K562 (cell line): Measurements from ENCODE around the gene UBE2B. TPM values are rescaled to one million over a fixed set of nuclear protein-coding genes. Genes with fewer than 3 reads are reported as not detected.
A peak's percentile ranks its signal among the peaks of the same experiment; 100 is the strongest.

Experiments
- ATAC-seq: fragments of 200-7000 bp; cut with Tn5 transposase; 3 replicates; pipeline ENCODE4 v1.9.1; 2020; ENCODE audit warnings: moderate library complexity
- BruUV-seq: library from RNA; stranded (reverse); fragments of 400-500 nt; replicated peaks from 2 replicates; lab custom pipeline; 2021; lab: Mats Ljungman, UMichigan
- CTCF ChIA-PET: fragments of 300-600 bp; formaldehyde crosslinking; extraction: SDS; loops from one replicate; lab custom pipeline; 2021; ENCODE audit warnings: low intra/inter-chr PET ratio; lab: Yijun Ruan, JAX
- POLR2A ChIA-PET: fragments of 300-600, 350-650 bp; sonication (Branson Sonifier 250); formaldehyde crosslinking; extraction: SDS; loops from one replicate; lab custom pipeline; 2021; ENCODE audit warnings: antibody characterized with exemption, inconsistent platforms; lab: Yijun Ruan, JAX
- DNase-seq, 4 experiments: peaks; one replicate each; pipeline versions ENCODE4 v3.0.0 to v3.0.0-alpha.2; 2011 to 2018; ENCODE audit warnings: low spot score in 3 of 4, mixed read lengths in 3 of 4; ENCODE audit errors: extremely low read depth in 1 of 4
- FAIRE-seq: peaks from 2 replicates; lab custom pipeline; 2011; peaks lifted over from hg19 to GRCh38; lab: Jason Lieb, UNC
- H2AFZ ChIP-seq: 2 replicates; pipeline ENCODE4 v1.6.0; 2011; ENCODE audit warnings: low read depth, low read length, control low read depth, inconsistent platforms
- H3K27ac ChIP-seq: fragments of 200-600 bp; 3 replicates; pipeline ENCODE4 v1.8.0; 2011; ENCODE audit warnings: low read depth, mild to moderate bottlenecking, control low read depth, inconsistent platforms, low read length, moderate library complexity, mixed read lengths; ENCODE audit errors: extremely low read depth
- H3K27me3 ChIP-seq, 2 experiments: fragments of 300-600 bp in 1 of 2; 2 replicates in 1 of 2; 3 replicates in 1 of 2; pipeline versions ENCODE4 v1.6.0 to v1.8.0; 2011; ENCODE audit warnings: inconsistent platforms in 2 of 2, low read length in 2 of 2, mild to moderate bottlenecking in 1 of 2, mixed read lengths in 1 of 2, moderate library complexity in 1 of 2; ENCODE audit not compliant: control insufficient read depth in 2 of 2, insufficient read depth in 2 of 2
- H3K36me3 ChIP-seq: fragments of 300-600 bp; 3 replicates; pipeline ENCODE4 v1.8.0; 2011; ENCODE audit warnings: mild to moderate bottlenecking, low read length, inconsistent platforms; ENCODE audit not compliant: control insufficient read depth, insufficient read depth
- H3K4me1 ChIP-seq, 2 experiments: fragments of 200-600 bp in 1 of 2; replicated peaks in 1 of 2; 2 replicates in 1 of 2; 3 replicates in 1 of 2; pipeline versions ENCODE4 v1.5.1 to v1.8.0; 2011; ENCODE audit warnings: inconsistent platforms in 2 of 2, low read length in 2 of 2, mild to moderate bottlenecking in 1 of 2, mixed read lengths in 1 of 2, moderate library complexity in 1 of 2; ENCODE audit not compliant: control insufficient read depth in 2 of 2, insufficient read depth in 2 of 2
- H3K4me2 ChIP-seq: 2 replicates; pipeline ENCODE4 v1.6.1; 2011; ENCODE audit warnings: low read length, control low read depth, inconsistent platforms, mixed read lengths; ENCODE audit not compliant: insufficient read depth
- H3K4me3 ChIP-seq: fragments of 200-600 bp; sonication (generic), shearing (Covaris generic); 2 replicates; pipeline ENCODE4 v1.5.1; 2016; ENCODE audit warnings: control low read depth, inconsistent platforms
- H3K79me2 ChIP-seq: fragments of 200-600 bp; 3 replicates; pipeline ENCODE4 v1.8.0; 2011; ENCODE audit warnings: low read length, inconsistent platforms; ENCODE audit not compliant: control insufficient read depth, insufficient read depth
- H3K9ac ChIP-seq, 2 experiments: 2 replicates each; pipeline versions ENCODE4 v1.6.0 to v1.6.1; 2011; ENCODE audit warnings: low read depth in 2 of 2, low read length in 2 of 2, control low read depth in 1 of 2, inconsistent platforms in 1 of 2, mild to moderate bottlenecking in 1 of 2, mixed read lengths in 1 of 2; ENCODE audit not compliant: insufficient read depth in 1 of 2
- H3K9me1 ChIP-seq: one replicate; pipeline ENCODE4 v1.6.0; 2011; ENCODE audit warnings: inconsistent platforms, mild to moderate bottlenecking, low read length, moderate library complexity; ENCODE audit not compliant: control insufficient read depth, insufficient read depth
- H3K9me3 ChIP-seq: replicated peaks from 2 replicates; pipeline ENCODE4 v1.5.1; 2011; ENCODE audit warnings: low read depth, low read length, inconsistent platforms; ENCODE audit not compliant: control insufficient read depth, insufficient read depth
- H4K20me1 ChIP-seq: replicated peaks from 2 replicates; pipeline ENCODE4 v1.6.1; 2011; ENCODE audit warnings: low read length, inconsistent platforms, mixed read lengths; ENCODE audit not compliant: control insufficient read depth, insufficient read depth
- E2F6 ChIP-seq, 2 experiments: IDR thresholded peaks; 2 replicates each; pipeline ENCODE4 v1.6.1; 2011; ENCODE audit warnings: borderline replicate concordance in 1 of 2, control low read depth in 1 of 2, low read depth in 1 of 2, low read length in 1 of 2, mild to moderate bottlenecking in 1 of 2, mixed read lengths in 1 of 2, moderate library complexity in 1 of 2; ENCODE audit not compliant: insufficient read depth in 1 of 2, insufficient read length in 1 of 2, poor library complexity in 1 of 2, severe bottlenecking in 1 of 2; ENCODE audit errors: extremely low read depth in 1 of 2
- HOXB6 ChIP-seq: fragments of 250-450 bp; sonication (Bioruptor Pico); IDR thresholded peaks from 2 replicates; pipeline ENCODE4 v1.5.1; 2022; ENCODE audit warnings: mild to moderate bottlenecking, borderline replicate concordance
- NFXL1 ChIP-seq: fragments of 450-650 bp; formaldehyde crosslinking; IDR thresholded peaks from 2 replicates; pipeline ENCODE4 v1.4.0; 2021; ENCODE audit warnings: mild to moderate bottlenecking
- NR2C1 ChIP-seq, 2 experiments: fragments of 450-650 bp; IDR thresholded peaks; 2 replicates each; pipeline ENCODE4 v1.6.1; 2017; ENCODE audit warnings: mild to moderate bottlenecking in 2 of 2, antibody characterized with exemption in 1 of 2, inconsistent platforms in 1 of 2, missing compliant biosample characterization in 1 of 2, missing genetic modification characterization in 1 of 2
- NUFIP1 ChIP-seq: fragments of 450-650 bp; IDR thresholded peaks from 2 replicates; pipeline ENCODE4 v1.6.1; 2018; ENCODE audit not compliant: partially characterized antibody
- SMARCE1 ChIP-seq: fragments of 450-650 bp; IDR thresholded peaks from 2 replicates; pipeline ENCODE4 v1.7.1; 2016; ENCODE audit warnings: mild to moderate bottlenecking
- WGBS: fragments of 100-300 bp; shearing (Covaris generic); methylation state at CpG from one replicate; pipeline ENCODE4 v1.1.6; 2016; ENCODE audit warnings: low coverage, mixed read lengths; ENCODE audit not compliant: insufficient coverage; ENCODE audit errors: missing lambda C conversion rate; 5-methylcytosine and 5-hydroxymethylcytosine counted together
- in situ Hi-C: fragments of 300-500 bp; cut with MboI; formaldehyde crosslinking; loops from 4 replicates; pipeline ENCODE4 v1.15.0; 2018; ENCODE audit warnings: inconsistent platforms, mixed read lengths
- intact Hi-C: fragments of 100-400 bp; cut with micrococcal nuclease; formaldehyde crosslinking; loops from 2 replicates; pipeline ENCODE4 v1.14.2; 2022
- polyA plus RNA-seq, 8 experiments: library from polyadenylated mRNA; depleted of rRNA in 4 of 8; stranded (reverse) in 5 of 8; unstranded in 3 of 8; fragments of >200 nt; fragmentation: Nextera tagmentation in 2 of 8; fragmentation: Illumina TruSeq in 1 of 8; extraction: Ambion mirVana in 2 of 8; extraction: Trizol in 1 of 8; gene quantifications; 2 replicates each; pipeline versions ENCODE4 v1.2.1 to v1.2.3, GENCODE V29; 2011 to 2014; ENCODE audit warnings: inconsistent platforms in 1 of 8, missing spikeins in 1 of 8
- total RNA-seq, 7 experiments: library from RNA; depleted of rRNA in 6 of 7; stranded (reverse); fragments of >200 nt in 6 of 7; fragmentation: Illumina TruSeq in 2 of 7; extraction: Trizol in 2 of 7; gene quantifications; 2 replicates each; pipeline versions ENCODE4 v1.2.1 to v1.2.3, GENCODE V29; 2011 to 2021; ENCODE audit warnings: low replicate concordance in 1 of 7
- TF ChIP-seq, protein P1 (sequence below): fragments of 250-450 bp; sonication (Bioruptor Pico); IDR thresholded peaks from 2 replicates; pipeline ENCODE4 v1.4.0; 2020

Gene UBE2B
- total and polyA plus RNA-seq, 9 of the 15 experiments (the other 6 are each of a cell fraction or from before 2014, with no cell fraction given): 13.1 to 198 (median 75.5) TPM

- TF ChIP-seq NR2C1 (IDR thresholded peaks at IDR 0.05): peak; percentile 58; the same call in 1 of the 2 replicates
- TF ChIP-seq NR2C1 (tag; IDR thresholded peaks at IDR 0.05): peak; percentile 52; the same call in 1 of the 2 replicates
- TF ChIP-seq SMARCE1: no peak
- TF ChIP-seq HOXB6 (CRISPR knock-in tag): no peak
- TF ChIP-seq NUFIP1: no peak
- TF ChIP-seq, protein P1, sequence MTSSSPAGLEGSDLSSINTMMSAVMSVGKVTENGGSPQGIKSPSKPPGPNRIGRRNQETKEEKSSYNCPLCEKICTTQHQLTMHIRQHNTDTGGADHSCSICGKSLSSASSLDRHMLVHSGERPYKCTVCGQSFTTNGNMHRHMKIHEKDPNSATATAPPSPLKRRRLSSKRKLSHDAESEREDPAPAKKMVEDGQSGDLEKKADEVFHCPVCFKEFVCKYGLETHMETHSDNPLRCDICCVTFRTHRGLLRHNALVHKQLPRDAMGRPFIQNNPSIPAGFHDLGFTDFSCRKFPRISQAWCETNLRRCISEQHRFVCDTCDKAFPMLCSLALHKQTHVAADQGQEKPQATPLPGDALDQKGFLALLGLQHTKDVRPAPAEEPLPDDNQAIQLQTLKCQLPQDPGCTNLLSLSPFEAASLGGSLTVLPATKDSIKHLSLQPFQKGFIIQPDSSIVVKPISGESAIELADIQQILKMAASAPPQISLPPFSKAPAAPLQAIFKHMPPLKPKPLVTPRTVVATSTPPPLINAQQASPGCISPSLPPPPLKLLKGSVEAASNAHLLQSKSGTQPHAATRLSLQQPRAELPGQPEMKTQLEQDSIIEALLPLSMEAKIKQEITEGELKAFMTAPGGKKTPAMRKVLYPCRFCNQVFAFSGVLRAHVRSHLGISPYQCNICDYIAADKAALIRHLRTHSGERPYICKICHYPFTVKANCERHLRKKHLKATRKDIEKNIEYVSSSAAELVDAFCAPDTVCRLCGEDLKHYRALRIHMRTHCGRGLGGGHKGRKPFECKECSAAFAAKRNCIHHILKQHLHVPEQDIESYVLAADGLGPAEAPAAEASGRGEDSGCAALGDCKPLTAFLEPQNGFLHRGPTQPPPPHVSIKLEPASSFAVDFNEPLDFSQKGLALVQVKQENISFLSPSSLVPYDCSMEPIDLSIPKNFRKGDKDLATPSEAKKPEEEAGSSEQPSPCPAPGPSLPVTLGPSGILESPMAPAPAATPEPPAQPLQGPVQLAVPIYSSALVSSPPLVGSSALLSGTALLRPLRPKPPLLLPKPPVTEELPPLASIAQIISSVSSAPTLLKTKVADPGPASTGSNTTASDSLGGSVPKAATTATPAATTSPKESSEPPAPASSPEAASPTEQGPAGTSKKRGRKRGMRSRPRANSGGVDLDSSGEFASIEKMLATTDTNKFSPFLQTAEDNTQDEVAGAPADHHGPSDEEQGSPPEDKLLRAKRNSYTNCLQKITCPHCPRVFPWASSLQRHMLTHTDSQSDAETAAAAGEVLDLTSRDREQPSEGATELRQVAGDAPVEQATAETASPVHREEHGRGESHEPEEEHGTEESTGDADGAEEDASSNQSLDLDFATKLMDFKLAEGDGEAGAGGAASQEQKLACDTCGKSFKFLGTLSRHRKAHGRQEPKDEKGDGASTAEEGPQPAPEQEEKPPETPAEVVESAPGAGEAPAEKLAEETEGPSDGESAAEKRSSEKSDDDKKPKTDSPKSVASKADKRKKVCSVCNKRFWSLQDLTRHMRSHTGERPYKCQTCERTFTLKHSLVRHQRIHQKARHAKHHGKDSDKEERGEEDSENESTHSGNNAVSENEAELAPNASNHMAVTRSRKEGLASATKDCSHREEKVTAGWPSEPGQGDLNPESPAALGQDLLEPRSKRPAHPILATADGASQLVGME: no peak
- no peak for TF ChIP-seq NFXL1
- no peak for TF ChIP-seq E2F6 (IDR thresholded peaks at IDR 0.05; ENCODE audit: borderline replicate concordance in 1 of 2, extremely low read depth in 1 of 2, insufficient read depth in 1 of 2, insufficient read length in 1 of 2, low read depth in 1 of 2, low read length in 1 of 2, poor library complexity in 1 of 2, severe bottlenecking in 1 of 2)
- H4K20me1 ChIP-seq: no peaks in the 10 kb centered on the region
- no peak for FAIRE-seq
- H3K79me2 ChIP-seq: no peaks in the 10 kb centered on the region
- no peak overlapping the region; the same call in 2 of the 3 replicates for H3K27ac ChIP-seq
- H3K9me1 ChIP-seq: no peaks in the 10 kb centered on the region
- H3K9ac ChIP-seq: peak overlapping the region in 1 of 2 experiments; percentile 37; a peak in 1 of 4 replicates
- no peak for DNase-seq
- ChIA-PET CTCF (no interaction called here), POLR2A (interaction anchor here (0.8 to 1.5 kb wide), 4 partner anchors 10 to 140 kb away, joined by 3 to 5 read pairs (median 4); no protein-coding TSS in a partner anchor)
- no peaks in the 10 kb centered on the region for H3K36me3 ChIP-seq
- peaks cover 27 to 30% of the 10 kb centered on the region in 2 experiments; a peak in 4 of 5 replicates for H3K4me1 ChIP-seq
- no peak overlapping the region for H3K4me3 ChIP-seq
- H3K4me2 ChIP-seq: peak overlapping the region; percentile 48; the same call in 1 of the 2 replicates
- no peak overlapping the region for H2AFZ ChIP-seq
- H3K27me3 ChIP-seq: no peaks in the 10 kb centered on the region; a peak in 1 of 5 replicates
- 88% methylated on average over 7 of the region's 7 CpGs for WGBS
- intact Hi-C loops (no loop called here), in situ Hi-C loops (no loop called here)
- no TSS peak for BruUV-seq
- no peak for ATAC-seq
- no peaks in the 10 kb centered on the region for H3K9me3 ChIP-seq
These were observed 67.4 kb downstream of the UBE2B start for GRCh38 chr5:134438721-134439123.
